Fibroblast of lung (primary cell): Measurements from ENCODE around the gene CYTH4.

ENCODE experiments used
- CTCF ChIP-seq, 2 donors: IDR thresholded peaks in 1 of 2; conservative IDR thresholded peaks in 1 of 2; 1 replicate in 1 of 2; 2 replicates in 1 of 2; pipeline ENCODE4 v1.5.1; 2011 to 2012; ENCODE audit warnings: low read length in 2 of 2, control low read depth in 1 of 2, inconsistent platforms in 1 of 2, low read depth in 1 of 2, mild to moderate bottlenecking in 1 of 2
- EZH2 ChIP-seq: IDR thresholded peaks from 2 replicates; pipeline ENCODE4 v1.5.1; 2012; ENCODE audit warnings: low read length, control low read depth, mild to moderate bottlenecking; ENCODE audit errors: missing control alignments

GRCh38 chr22:37319469-37319868 lies 37.2 kb downstream of the CYTH4 start:
- no peak for TF ChIP-seq CTCF (conservative IDR thresholded peaks at IDR 0.05 in 1 of 2, IDR thresholded peaks at IDR 0.05 in 1 of 2; ENCODE audit: low read depth in 1 of 2, low read length in 2 of 2)
- no peak for TF ChIP-seq EZH2
